Activated CD4-positive, alpha-beta memory T cell treated with anti-CD3 and anti-CD28 coated beads for 36 hours (primary cell): ENCODE results near the gene TINAG. TPM values are rescaled to one million over a fixed set of nuclear protein-coding genes. Genes with fewer than 3 reads are reported as not detected.

Experiments used
- total RNA-seq, 2 experiments: library from RNA; stranded (reverse); gene quantifications; one replicate each; pipeline ENCODE4 v1.2.3, GENCODE V29; 2021

TINAG gene
- total RNA-seq, 2 experiments from 2014 or later = not detected

Other genes starting within 250 kb of the TINAG start
- gene MLIP, start 197.0 kb upstream of the TINAG start, total RNA-seq = not detected